Testis (tissue), 2 donors: ENCODE measurements around the gene ALCAM.

Experiments used
- POLR2A ChIP-seq: fragments of 450-650 bp; IDR thresholded peaks from one replicate; pipeline ENCODE4 v1.6.1; 2017; ENCODE audit warnings: antibody characterized with exemption, mild to moderate bottlenecking, moderate library complexity
- TF ChIP-seq, protein P1 (sequence below), 3 experiments: fragments of 450-650 bp in 2 of 3; fragments of 200-600 bp in 1 of 3; sonication (generic) in 1 of 3; IDR thresholded peaks; one replicate each; pipeline ENCODE4 v1.5.1; 2016 to 2019; ENCODE audit warnings: antibody characterized with exemption in 3 of 3, mild to moderate bottlenecking in 2 of 3, moderate library complexity in 1 of 3

DNA sequence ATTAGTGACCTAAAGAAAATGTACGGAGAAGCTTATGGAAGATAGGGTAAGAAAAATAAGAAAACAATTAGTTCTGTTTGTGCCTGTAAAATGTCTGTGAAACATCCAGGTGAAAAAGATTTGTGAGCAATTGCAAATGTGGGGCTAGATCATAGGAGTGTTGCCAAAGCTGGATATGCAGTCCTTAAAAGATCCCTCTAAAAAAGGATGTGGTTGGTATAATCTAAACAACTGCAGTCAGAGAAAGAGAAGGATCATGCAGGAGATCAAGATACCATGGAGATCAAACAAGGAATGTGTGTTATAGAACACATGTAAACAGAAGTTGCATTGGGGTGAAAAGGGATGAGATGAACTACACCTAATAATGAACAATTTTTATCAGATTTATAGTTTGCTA lies 116.8 kb downstream of the ALCAM start:
- TF ChIP-seq, protein P1, sequence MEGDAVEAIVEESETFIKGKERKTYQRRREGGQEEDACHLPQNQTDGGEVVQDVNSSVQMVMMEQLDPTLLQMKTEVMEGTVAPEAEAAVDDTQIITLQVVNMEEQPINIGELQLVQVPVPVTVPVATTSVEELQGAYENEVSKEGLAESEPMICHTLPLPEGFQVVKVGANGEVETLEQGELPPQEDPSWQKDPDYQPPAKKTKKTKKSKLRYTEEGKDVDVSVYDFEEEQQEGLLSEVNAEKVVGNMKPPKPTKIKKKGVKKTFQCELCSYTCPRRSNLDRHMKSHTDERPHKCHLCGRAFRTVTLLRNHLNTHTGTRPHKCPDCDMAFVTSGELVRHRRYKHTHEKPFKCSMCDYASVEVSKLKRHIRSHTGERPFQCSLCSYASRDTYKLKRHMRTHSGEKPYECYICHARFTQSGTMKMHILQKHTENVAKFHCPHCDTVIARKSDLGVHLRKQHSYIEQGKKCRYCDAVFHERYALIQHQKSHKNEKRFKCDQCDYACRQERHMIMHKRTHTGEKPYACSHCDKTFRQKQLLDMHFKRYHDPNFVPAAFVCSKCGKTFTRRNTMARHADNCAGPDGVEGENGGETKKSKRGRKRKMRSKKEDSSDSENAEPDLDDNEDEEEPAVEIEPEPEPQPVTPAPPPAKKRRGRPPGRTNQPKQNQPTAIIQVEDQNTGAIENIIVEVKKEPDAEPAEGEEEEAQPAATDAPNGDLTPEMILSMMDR (IDR thresholded peaks at IDR 0.05) = no peak
- TF ChIP-seq POLR2A = no peak
